ENCODE measurements around the gene SLC35D2. TPM values are rescaled to one million over a fixed set of nuclear protein-coding genes. Genes with fewer than 3 reads are reported as not detected.

Gene SLC35D2
- total RNA-seq, 1 donor = 18.5 TPM

DNA sequence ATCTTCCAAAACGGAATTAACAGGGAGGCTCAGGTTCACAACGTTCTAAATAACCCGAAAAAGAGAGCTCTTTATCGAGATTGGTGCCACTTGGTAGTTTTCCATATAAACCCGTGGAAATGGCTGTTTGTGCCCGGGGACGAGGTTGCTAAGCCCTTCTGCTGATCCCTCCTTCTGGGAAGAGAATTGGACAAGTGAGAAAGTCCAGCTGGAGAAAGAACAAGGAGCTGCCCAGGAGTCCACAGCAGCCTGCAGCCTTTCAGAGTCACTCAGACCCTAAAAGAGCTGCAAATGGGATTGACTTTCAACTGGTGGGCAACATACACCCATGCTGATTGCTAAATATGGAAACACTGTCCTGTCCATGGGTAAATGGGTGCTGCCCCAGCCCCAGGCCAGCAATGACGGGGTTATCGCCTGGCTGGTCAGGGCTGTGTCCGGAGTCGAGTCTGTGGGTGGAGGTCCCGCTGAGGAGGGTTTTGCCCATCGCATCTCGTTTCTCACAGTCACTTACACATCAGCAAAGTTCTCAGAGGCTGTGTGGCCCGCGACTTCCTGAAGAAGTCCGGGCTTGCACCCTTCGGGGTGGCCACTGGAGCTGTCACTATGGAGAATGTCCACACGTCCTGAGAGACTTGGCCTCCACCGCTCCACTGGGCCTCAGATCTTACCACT lies 40.8 kb downstream of the SLC35D2 start:
- no peak overlapping the region for H2AFZ ChIP-seq (ENCODE audit: low read length)
- peaks cover 23% of the 10 kb centered on the region for H3K4me1 ChIP-seq (ENCODE audit: insufficient read depth, low read length)
- no peaks in the 10 kb centered on the region for H3K27me3 ChIP-seq (ENCODE audit: insufficient read depth, low read length)
- H3K4me3 ChIP-seq (ENCODE audit: insufficient read depth, low read length) = no peak overlapping the region
- no peak overlapping the region for H3K4me2 ChIP-seq (ENCODE audit: insufficient read depth, low read length)
- no peaks in the 10 kb centered on the region for H3K9me3 ChIP-seq (ENCODE audit: low read depth, low read length)
- H3K27ac ChIP-seq (ENCODE audit: low read depth, low read length) = no peak overlapping the region
- H3K36me3 ChIP-seq (ENCODE audit: insufficient read depth, low read length) = peaks cover 7% of the 10 kb centered on the region
- H4K20me1 ChIP-seq (ENCODE audit: insufficient read depth, low read length) = no peaks in the 10 kb centered on the region
- DNase-seq (ENCODE audit: insufficient read length, low spot score, missing footprints) = no peak
- no peak for TF ChIP-seq CTCF (IDR thresholded peaks at IDR 0.05; ENCODE audit: extremely low read depth, low read depth, low read length)
- H3K79me2 ChIP-seq (ENCODE audit: insufficient read depth, low read length) = no peaks in the 10 kb centered on the region

GRCh38 chr9:96340707-96341106 lies 42.8 kb downstream of the SLC35D2 start:
- H3K79me2 ChIP-seq (ENCODE audit: insufficient read depth, low read length) = no peaks in the 10 kb centered on the region
- no peak overlapping the region for H3K4me2 ChIP-seq (ENCODE audit: insufficient read depth, low read length)
- H3K4me1 ChIP-seq (ENCODE audit: insufficient read depth, low read length) = peaks cover 23% of the 10 kb centered on the region
- H3K36me3 ChIP-seq (ENCODE audit: insufficient read depth, low read length) = peaks cover 7% of the 10 kb centered on the region
- no peaks in the 10 kb centered on the region for H4K20me1 ChIP-seq (ENCODE audit: insufficient read depth, low read length)
- no peak overlapping the region for H3K4me3 ChIP-seq (ENCODE audit: insufficient read depth, low read length)
- DNase-seq (ENCODE audit: insufficient read length, low spot score, missing footprints) = no peak
- H3K27me3 ChIP-seq (ENCODE audit: insufficient read depth, low read length) = no peaks in the 10 kb centered on the region
- no peak overlapping the region for H2AFZ ChIP-seq (ENCODE audit: low read length)
- no peaks in the 10 kb centered on the region for H3K9me3 ChIP-seq (ENCODE audit: low read depth, low read length)
- no peak for TF ChIP-seq CTCF (IDR thresholded peaks at IDR 0.05; ENCODE audit: extremely low read depth, low read depth, low read length)
- H3K27ac ChIP-seq (ENCODE audit: low read depth, low read length) = no peak overlapping the region

DNA sequence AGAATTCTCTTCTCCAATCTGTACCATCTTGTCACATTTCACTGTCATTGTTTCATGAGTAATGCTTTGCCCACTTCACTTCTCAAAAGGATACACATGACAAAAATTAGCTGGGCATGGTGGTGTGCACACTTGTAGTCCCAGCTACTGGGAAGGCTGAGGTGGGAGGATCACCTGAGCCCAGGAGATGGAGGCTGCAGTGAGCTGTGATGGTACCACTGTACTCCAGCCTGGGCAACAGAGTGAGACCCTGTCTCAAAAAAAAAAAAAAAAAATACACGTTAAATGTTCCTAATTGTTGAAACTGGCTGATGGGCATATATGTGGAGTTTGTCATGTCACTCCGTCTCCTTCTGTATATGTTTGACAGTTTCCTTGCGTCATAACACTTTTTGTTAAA lies 45.2 kb downstream of the SLC35D2 start:
- H3K79me2 ChIP-seq (ENCODE audit: insufficient read depth, low read length) = no peaks in the 10 kb centered on the region
- H2AFZ ChIP-seq (ENCODE audit: low read length) = no peak overlapping the region
- H4K20me1 ChIP-seq (ENCODE audit: insufficient read depth, low read length) = no peaks in the 10 kb centered on the region
- no peaks in the 10 kb centered on the region for H3K9me3 ChIP-seq (ENCODE audit: low read depth, low read length)
- H3K27ac ChIP-seq (ENCODE audit: low read depth, low read length) = no peak overlapping the region
- no peak overlapping the region for H3K4me3 ChIP-seq (ENCODE audit: insufficient read depth, low read length)
- no peak for TF ChIP-seq CTCF (IDR thresholded peaks at IDR 0.05; ENCODE audit: extremely low read depth, low read depth, low read length)
- no peaks in the 10 kb centered on the region for H3K27me3 ChIP-seq (ENCODE audit: insufficient read depth, low read length)
- no peak for DNase-seq (ENCODE audit: insufficient read length, low spot score, missing footprints)
- H3K4me2 ChIP-seq (ENCODE audit: insufficient read depth, low read length) = no peak overlapping the region
- peaks cover 7% of the 10 kb centered on the region for H3K36me3 ChIP-seq (ENCODE audit: insufficient read depth, low read length)
- peaks cover 11% of the 10 kb centered on the region for H3K4me1 ChIP-seq (ENCODE audit: insufficient read depth, low read length)

GRCh38 chr9:96333958-96334357 lies 49.6 kb downstream of the SLC35D2 start:
- Histone ChIP-seq H3K79me2 (ENCODE audit: insufficient read depth, low read length) (no peaks in the 10 kb centered on the region), H4K20me1 (ENCODE audit: insufficient read depth, low read length) (no peaks in the 10 kb centered on the region), H3K9me3 (ENCODE audit: low read depth, low read length) (no peaks in the 10 kb centered on the region), H3K27ac (ENCODE audit: low read depth, low read length) (no peak overlapping the region), H2AFZ (ENCODE audit: low read length) (no peak overlapping the region), H3K27me3 (ENCODE audit: insufficient read depth, low read length) (no peaks in the 10 kb centered on the region), H3K4me1 (ENCODE audit: insufficient read depth, low read length) (no peaks in the 10 kb centered on the region), H3K36me3 (ENCODE audit: insufficient read depth, low read length) (no peaks in the 10 kb centered on the region), H3K4me2 (ENCODE audit: insufficient read depth, low read length) (no peak overlapping the region), H3K4me3 (ENCODE audit: insufficient read depth, low read length) (no peak overlapping the region)
- no peak for DNase-seq (ENCODE audit: insufficient read length, low spot score, missing footprints)
- TF ChIP-seq CTCF (IDR thresholded peaks at IDR 0.05; ENCODE audit: extremely low read depth, low read depth, low read length) = no peak
